PC-9 (cell line): ENCODE data around the gene DOCK1. TPM values are rescaled to one million over a fixed set of nuclear protein-coding genes. Genes with fewer than 3 reads are reported as not detected.

ENCODE experiments used
- BruUV-seq: library from RNA; stranded (reverse); fragments of 400-500 nt; replicated peaks from 2 replicates; lab custom pipeline; 2021; lab: Mats Ljungman, UMichigan
- CTCF ChIA-PET: fragments of 300-600 bp; sonication (Branson Sonifier 250); formaldehyde crosslinking; loops from one replicate; lab custom pipeline; 2022; ENCODE audit warnings: antibody characterized with exemption; lab: Charles Lee
- POLR2A ChIA-PET: fragments of 300-600 bp; sonication (Branson Sonifier 250); formaldehyde crosslinking; loops from one replicate; lab custom pipeline; 2022; ENCODE audit warnings: antibody characterized with exemption; ENCODE audit not compliant: unreplicated experiment; lab: Charles Lee
- DNase-seq, 2 experiments: peaks; one replicate each; pipeline versions ENCODE4 v3.0.0 to v3.0.0-alpha.2; 2015 to 2022; ENCODE audit warnings: mixed read lengths in 1 of 2
- H2AFZ ChIP-seq: fragments of 200-600 bp; sonication (generic); 2 replicates; pipeline ENCODE4 v1.8.1; 2017; ENCODE audit warnings: antibody characterized with exemption
- H3F3A ChIP-seq: fragments of 200-600 bp; sonication (generic); 2 replicates; pipeline ENCODE4 v1.8.1; 2017; ENCODE audit warnings: antibody characterized with exemption, mild to moderate bottlenecking, low read depth; ENCODE audit not compliant: insufficient read depth
- H3K27ac ChIP-seq: fragments of 200-600 bp; sonication (generic); 2 replicates; pipeline ENCODE4 v1.6.1; 2016; ENCODE audit warnings: mixed run types
- H3K27me3 ChIP-seq: fragments of 200-600 bp; sonication (generic); 2 replicates; pipeline ENCODE4 v1.6.1; 2016; ENCODE audit warnings: low read depth, mixed run types; ENCODE audit not compliant: insufficient read depth
- H3K36me3 ChIP-seq: fragments of 200-600 bp; sonication (generic); 2 replicates; pipeline ENCODE4 v1.6.1; 2016; ENCODE audit warnings: low read depth, mixed run types
- H3K4me1 ChIP-seq: fragments of 200-600 bp; sonication (generic); replicated peaks from 2 replicates; pipeline ENCODE4 v1.6.1; 2016; ENCODE audit warnings: mixed run types; ENCODE audit not compliant: insufficient read depth
- H3K4me2 ChIP-seq: fragments of 200-600 bp; sonication (generic); 2 replicates; pipeline ENCODE4 v1.6.1; 2017; ENCODE audit warnings: mixed run types
- H3K4me3 ChIP-seq: fragments of 200-600 bp; sonication (generic); 2 replicates; pipeline ENCODE4 v1.6.1; 2016; ENCODE audit warnings: mixed run types
- H3K79me2 ChIP-seq: fragments of 200-600 bp; sonication (generic); 2 replicates; pipeline ENCODE4 v1.6.1; 2017; ENCODE audit warnings: low read depth, mixed run types
- H3K9me2 ChIP-seq: fragments of 200-600 bp; sonication (generic); 2 replicates; pipeline ENCODE4 v1.8.1; 2017; ENCODE audit warnings: mild to moderate bottlenecking; ENCODE audit not compliant: insufficient read depth
- H3K9me3 ChIP-seq: fragments of 200-600 bp; sonication (generic); 2 replicates; pipeline ENCODE4 v1.8.1; 2016; ENCODE audit warnings: low read depth; ENCODE audit not compliant: insufficient read depth
- H4K20me1 ChIP-seq: fragments of 200-600 bp; sonication (generic); 2 replicates; pipeline ENCODE4 v1.8.1; 2017; ENCODE audit not compliant: insufficient read depth
- EZH2 ChIP-seq: fragments of 200-600 bp; sonication (generic); IDR thresholded peaks from 2 replicates; pipeline ENCODE4 v1.8.0; 2017; ENCODE audit warnings: antibody characterized with exemption, low read depth
- intact Hi-C: fragments of 100-400 bp; cut with micrococcal nuclease; formaldehyde crosslinking; loops from one replicate; pipeline ENCODE4 v1.10.0; 2022; ENCODE audit not compliant: unreplicated experiment
- total RNA-seq: library from RNA; stranded (reverse); gene quantifications from 2 replicates; pipeline ENCODE4 v1.2.3, GENCODE V29; 2021
- TF ChIP-seq, protein P1 (sequence below): fragments of 200-600 bp; sonication (generic); conservative IDR thresholded peaks from 2 replicates; pipeline ENCODE4 v1.6.1; 2017; ENCODE audit warnings: mixed run types, antibody characterized with exemption, mild to moderate bottlenecking, moderate library complexity

The DOCK1 gene
- total RNA-seq, 1 experiment from 2014 or later, result 24.8 TPM

DNA sequence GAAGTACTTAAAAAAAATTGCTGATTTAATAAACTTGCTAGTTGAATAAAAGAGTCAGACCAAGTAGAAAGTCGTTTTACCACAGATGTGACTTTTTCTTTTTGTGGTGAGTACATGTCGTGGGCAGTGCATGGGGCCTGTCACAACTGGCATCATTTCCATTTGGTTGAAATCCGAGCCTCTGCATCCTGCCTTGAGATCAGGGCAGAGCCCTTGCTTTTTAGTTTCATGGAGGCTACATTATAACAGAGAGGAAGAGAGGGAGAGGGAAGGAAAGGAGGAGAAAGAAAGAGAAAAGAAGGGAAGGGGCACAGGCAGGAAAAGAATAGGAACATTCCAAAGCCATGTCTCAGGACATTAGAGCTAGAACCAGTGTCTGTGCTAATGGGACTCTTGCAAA, 311.6 kb downstream of the DOCK1 start:
- CTCF ChIA-PET, result no interaction called here
- no peak for TF ChIP-seq EZH2
- TF ChIP-seq, protein P1, sequence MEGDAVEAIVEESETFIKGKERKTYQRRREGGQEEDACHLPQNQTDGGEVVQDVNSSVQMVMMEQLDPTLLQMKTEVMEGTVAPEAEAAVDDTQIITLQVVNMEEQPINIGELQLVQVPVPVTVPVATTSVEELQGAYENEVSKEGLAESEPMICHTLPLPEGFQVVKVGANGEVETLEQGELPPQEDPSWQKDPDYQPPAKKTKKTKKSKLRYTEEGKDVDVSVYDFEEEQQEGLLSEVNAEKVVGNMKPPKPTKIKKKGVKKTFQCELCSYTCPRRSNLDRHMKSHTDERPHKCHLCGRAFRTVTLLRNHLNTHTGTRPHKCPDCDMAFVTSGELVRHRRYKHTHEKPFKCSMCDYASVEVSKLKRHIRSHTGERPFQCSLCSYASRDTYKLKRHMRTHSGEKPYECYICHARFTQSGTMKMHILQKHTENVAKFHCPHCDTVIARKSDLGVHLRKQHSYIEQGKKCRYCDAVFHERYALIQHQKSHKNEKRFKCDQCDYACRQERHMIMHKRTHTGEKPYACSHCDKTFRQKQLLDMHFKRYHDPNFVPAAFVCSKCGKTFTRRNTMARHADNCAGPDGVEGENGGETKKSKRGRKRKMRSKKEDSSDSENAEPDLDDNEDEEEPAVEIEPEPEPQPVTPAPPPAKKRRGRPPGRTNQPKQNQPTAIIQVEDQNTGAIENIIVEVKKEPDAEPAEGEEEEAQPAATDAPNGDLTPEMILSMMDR, result no peak
- Histone ChIP-seq H3K27ac (no peak overlapping the region), H3K4me3 (no peak overlapping the region), H3K27me3 (no peaks in the 10 kb centered on the region), H2AFZ (no peak overlapping the region), H3K4me2 (no peak overlapping the region), H3K4me1 (no peaks in the 10 kb centered on the region), H3K9me2 (no peaks in the 10 kb centered on the region), H3K79me2 (no peaks in the 10 kb centered on the region), H3F3A (no peaks in the 10 kb centered on the region), H3K9me3 (no peaks in the 10 kb centered on the region), H4K20me1 (no peaks in the 10 kb centered on the region), H3K36me3 (no peaks in the 10 kb centered on the region)
- intact Hi-C loops, result no loop called here
- no TSS peak for BruUV-seq
- DNase-seq, result no peak
- POLR2A ChIA-PET, result interaction anchor here (0.6 kb wide), 1 partner anchor 160 kb away, joined by 4 read pairs; no protein-coding TSS in a partner anchor

- ChIA-PET POLR2A (no interaction called here), CTCF (no interaction called here)
- H3K4me1 ChIP-seq, result no peaks in the 10 kb centered on the region
- no peaks in the 10 kb centered on the region for H3K9me2 ChIP-seq
- BruUV-seq, result no TSS peak
- DNase-seq, result no peak
- TF ChIP-seq EZH2, result no peak
- TF ChIP-seq, protein P1, result no peak
- no peak overlapping the region for H3K4me3 ChIP-seq
- no peak overlapping the region for H3K27ac ChIP-seq
- H3K36me3 ChIP-seq, result no peaks in the 10 kb centered on the region
- no peaks in the 10 kb centered on the region for H3K9me3 ChIP-seq
- H3F3A ChIP-seq, result no peaks in the 10 kb centered on the region
- H3K27me3 ChIP-seq, result no peaks in the 10 kb centered on the region
- H4K20me1 ChIP-seq, result no peaks in the 10 kb centered on the region; the same call in 1 of the 2 replicates
- H3K79me2 ChIP-seq, result no peaks in the 10 kb centered on the region
- no peak overlapping the region for H3K4me2 ChIP-seq
- intact Hi-C loops, result no loop called here
- H2AFZ ChIP-seq, result no peak overlapping the region
Observed at GRCh38 chr10:127218658-127219057, 313.4 kb downstream of the DOCK1 start.

- intact Hi-C loops, result no loop called here
- H3K9me3 ChIP-seq, result no peaks in the 10 kb centered on the region
- CTCF ChIA-PET, result no interaction called here
- no peaks in the 10 kb centered on the region for H3K27me3 ChIP-seq
- H3K36me3 ChIP-seq, result no peaks in the 10 kb centered on the region
- no peak overlapping the region for H3K4me2 ChIP-seq
- POLR2A ChIA-PET, result no interaction called here
- DNase-seq, result no peak
- no peaks in the 10 kb centered on the region for H3F3A ChIP-seq
- no peaks in the 10 kb centered on the region for H3K79me2 ChIP-seq
- H3K4me3 ChIP-seq, result no peak overlapping the region
- H4K20me1 ChIP-seq, result no peaks in the 10 kb centered on the region; the same call in 1 of the 2 replicates
- no peaks in the 10 kb centered on the region for H3K4me1 ChIP-seq
- H3K9me2 ChIP-seq, result no peaks in the 10 kb centered on the region
- no peak overlapping the region for H3K27ac ChIP-seq
- H2AFZ ChIP-seq, result no peak overlapping the region
- no TSS peak for BruUV-seq
- TF ChIP-seq, protein P1, result no peak
- no peak for TF ChIP-seq EZH2
Observed at GRCh38 chr10:127221281-127221680, 316.1 kb downstream of the DOCK1 start.
